ENCODE measurements around the gene NLRP1.

The NLRP1 gene

DNA sequence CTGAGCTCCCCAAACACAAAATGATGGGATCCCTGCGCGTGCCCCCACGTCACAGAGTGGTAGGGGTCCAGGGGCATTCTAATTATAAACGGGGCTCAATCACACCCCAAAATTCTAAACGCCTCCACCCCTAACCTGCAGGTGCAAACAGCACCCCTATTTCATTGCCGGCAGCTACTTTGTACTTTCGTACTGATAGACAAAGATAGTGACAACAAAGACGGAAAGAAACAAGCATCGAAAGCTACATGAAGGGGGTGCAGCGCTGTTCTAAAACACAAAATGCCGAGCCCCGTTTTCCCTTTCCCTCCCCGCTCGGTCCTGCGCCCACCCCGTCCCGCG is 84.1 kb downstream of the NLRP1 start:
- DNase-seq (ENCODE audit: low read depth in 1 of 2, low spot score in 1 of 2), result no peak
- no peak overlapping the region for H3K4me3 ChIP-seq (replicated peaks; ENCODE audit: insufficient read depth, low read length)
- no peaks in the 10 kb centered on the region for H3K27me3 ChIP-seq (ENCODE audit: insufficient read depth, poor library complexity, severe bottlenecking)
- H3K27ac ChIP-seq (replicated peaks), result no peak overlapping the region
- TF ChIP-seq, protein P1, sequence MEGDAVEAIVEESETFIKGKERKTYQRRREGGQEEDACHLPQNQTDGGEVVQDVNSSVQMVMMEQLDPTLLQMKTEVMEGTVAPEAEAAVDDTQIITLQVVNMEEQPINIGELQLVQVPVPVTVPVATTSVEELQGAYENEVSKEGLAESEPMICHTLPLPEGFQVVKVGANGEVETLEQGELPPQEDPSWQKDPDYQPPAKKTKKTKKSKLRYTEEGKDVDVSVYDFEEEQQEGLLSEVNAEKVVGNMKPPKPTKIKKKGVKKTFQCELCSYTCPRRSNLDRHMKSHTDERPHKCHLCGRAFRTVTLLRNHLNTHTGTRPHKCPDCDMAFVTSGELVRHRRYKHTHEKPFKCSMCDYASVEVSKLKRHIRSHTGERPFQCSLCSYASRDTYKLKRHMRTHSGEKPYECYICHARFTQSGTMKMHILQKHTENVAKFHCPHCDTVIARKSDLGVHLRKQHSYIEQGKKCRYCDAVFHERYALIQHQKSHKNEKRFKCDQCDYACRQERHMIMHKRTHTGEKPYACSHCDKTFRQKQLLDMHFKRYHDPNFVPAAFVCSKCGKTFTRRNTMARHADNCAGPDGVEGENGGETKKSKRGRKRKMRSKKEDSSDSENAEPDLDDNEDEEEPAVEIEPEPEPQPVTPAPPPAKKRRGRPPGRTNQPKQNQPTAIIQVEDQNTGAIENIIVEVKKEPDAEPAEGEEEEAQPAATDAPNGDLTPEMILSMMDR (IDR thresholded peaks at IDR 0.05; ENCODE audit: insufficient read depth, low read length), result no peak
- TF ChIP-seq SPI1 (IDR thresholded peaks at IDR 0.05; ENCODE audit: borderline replicate concordance, low read depth) (no peak), POLR2AphosphoS5 (IDR thresholded peaks at IDR 0.05; ENCODE audit: low read depth) (no peak), GABPA (IDR thresholded peaks at IDR 0.05; ENCODE audit: low read depth) (no peak)
- TF ChIP-seq, protein P2, sequence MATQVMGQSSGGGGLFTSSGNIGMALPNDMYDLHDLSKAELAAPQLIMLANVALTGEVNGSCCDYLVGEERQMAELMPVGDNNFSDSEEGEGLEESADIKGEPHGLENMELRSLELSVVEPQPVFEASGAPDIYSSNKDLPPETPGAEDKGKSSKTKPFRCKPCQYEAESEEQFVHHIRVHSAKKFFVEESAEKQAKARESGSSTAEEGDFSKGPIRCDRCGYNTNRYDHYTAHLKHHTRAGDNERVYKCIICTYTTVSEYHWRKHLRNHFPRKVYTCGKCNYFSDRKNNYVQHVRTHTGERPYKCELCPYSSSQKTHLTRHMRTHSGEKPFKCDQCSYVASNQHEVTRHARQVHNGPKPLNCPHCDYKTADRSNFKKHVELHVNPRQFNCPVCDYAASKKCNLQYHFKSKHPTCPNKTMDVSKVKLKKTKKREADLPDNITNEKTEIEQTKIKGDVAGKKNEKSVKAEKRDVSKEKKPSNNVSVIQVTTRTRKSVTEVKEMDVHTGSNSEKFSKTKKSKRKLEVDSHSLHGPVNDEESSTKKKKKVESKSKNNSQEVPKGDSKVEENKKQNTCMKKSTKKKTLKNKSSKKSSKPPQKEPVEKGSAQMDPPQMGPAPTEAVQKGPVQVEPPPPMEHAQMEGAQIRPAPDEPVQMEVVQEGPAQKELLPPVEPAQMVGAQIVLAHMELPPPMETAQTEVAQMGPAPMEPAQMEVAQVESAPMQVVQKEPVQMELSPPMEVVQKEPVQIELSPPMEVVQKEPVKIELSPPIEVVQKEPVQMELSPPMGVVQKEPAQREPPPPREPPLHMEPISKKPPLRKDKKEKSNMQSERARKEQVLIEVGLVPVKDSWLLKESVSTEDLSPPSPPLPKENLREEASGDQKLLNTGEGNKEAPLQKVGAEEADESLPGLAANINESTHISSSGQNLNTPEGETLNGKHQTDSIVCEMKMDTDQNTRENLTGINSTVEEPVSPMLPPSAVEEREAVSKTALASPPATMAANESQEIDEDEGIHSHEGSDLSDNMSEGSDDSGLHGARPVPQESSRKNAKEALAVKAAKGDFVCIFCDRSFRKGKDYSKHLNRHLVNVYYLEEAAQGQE (IDR thresholded peaks at IDR 0.05; ENCODE audit: insufficient replicate concordance, low read depth), result no peak

DNA sequence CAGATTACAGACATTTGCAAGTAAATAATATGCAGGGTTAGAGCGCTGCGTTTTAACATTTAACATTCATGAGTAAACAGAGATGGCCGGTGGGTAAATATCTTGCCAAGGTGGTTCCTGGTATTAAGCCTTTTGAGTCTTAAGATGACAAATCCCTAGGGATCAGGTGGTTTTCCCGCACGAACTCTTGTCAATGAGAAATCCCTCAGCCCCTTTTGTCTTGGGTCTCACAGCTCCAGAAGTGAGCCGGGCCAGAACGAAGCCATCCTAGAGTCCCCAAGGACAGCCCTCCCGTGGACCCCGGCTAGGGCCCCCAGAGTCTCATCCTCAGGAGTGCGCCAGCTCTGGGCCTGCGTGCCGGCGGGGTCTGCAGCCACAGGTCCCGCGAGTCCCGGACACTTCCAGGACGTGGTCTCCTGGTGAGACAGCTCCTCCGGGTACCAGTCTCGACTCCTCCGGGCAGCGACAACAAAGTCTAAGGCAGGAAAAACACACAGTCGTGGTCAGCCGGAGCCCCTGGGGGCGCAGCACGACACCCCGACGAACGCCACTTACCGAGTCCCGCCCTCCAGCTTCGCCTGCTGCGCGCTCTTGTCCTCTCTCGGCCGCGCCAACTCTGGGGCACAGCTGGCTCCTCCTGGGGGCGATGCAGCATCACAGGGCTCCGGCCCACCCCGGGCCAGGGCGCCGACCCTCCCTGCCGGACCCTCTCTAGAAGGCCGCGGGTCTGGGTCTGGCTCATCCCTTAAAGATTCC is 84.7 kb downstream of the NLRP1 start:
- TF ChIP-seq POLR2AphosphoS5 (IDR thresholded peaks at IDR 0.05; ENCODE audit: low read depth) (no peak), SPI1 (IDR thresholded peaks at IDR 0.05; ENCODE audit: borderline replicate concordance, low read depth) (no peak), GABPA (IDR thresholded peaks at IDR 0.05; ENCODE audit: low read depth) (no peak)
- TF ChIP-seq, protein P1 (IDR thresholded peaks at IDR 0.05; ENCODE audit: insufficient read depth, low read length), result no peak
- TF ChIP-seq, protein P2 (IDR thresholded peaks at IDR 0.05; ENCODE audit: insufficient replicate concordance, low read depth), result no peak
- no peak for DNase-seq (ENCODE audit: low read depth in 1 of 2, low spot score in 1 of 2)
- no peak overlapping the region for H3K4me3 ChIP-seq (replicated peaks; ENCODE audit: insufficient read depth, low read length)
- H3K27ac ChIP-seq (replicated peaks), result no peak overlapping the region
- no peaks in the 10 kb centered on the region for H3K27me3 ChIP-seq (ENCODE audit: insufficient read depth, poor library complexity, severe bottlenecking)

DNA sequence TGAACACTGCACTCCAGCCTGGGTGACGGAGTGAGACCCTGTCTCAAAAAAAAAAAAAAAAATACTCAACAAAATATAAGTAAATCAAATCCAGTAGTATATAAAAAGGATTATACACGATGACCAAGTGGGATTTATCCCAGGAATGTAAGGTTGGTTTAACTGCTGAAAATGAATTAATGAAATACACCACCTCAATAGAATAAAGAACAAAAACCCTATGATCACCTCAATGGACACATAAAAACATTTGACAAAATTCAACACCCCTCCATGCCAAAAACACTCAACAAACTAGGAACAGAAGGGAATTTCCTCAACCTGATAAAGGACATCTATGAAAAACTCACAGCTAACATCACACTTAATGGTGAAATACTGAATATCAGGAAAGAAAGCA is 91.3 kb downstream of the NLRP1 start:
- Histone ChIP-seq H3K4me3 (replicated peaks; ENCODE audit: insufficient read depth, low read length) (no peak overlapping the region), H3K27me3 (ENCODE audit: insufficient read depth, poor library complexity, severe bottlenecking) (no peaks in the 10 kb centered on the region), H3K27ac (replicated peaks) (no peak overlapping the region)
- TF ChIP-seq, protein P1 (IDR thresholded peaks at IDR 0.05; ENCODE audit: insufficient read depth, low read length), result no peak
- TF ChIP-seq POLR2AphosphoS5 (IDR thresholded peaks at IDR 0.05; ENCODE audit: low read depth) (no peak), GABPA (IDR thresholded peaks at IDR 0.05; ENCODE audit: low read depth) (no peak), SPI1 (IDR thresholded peaks at IDR 0.05; ENCODE audit: borderline replicate concordance, low read depth) (no peak)
- TF ChIP-seq, protein P2 (IDR thresholded peaks at IDR 0.05; ENCODE audit: insufficient replicate concordance, low read depth), result no peak
- no peak for DNase-seq (ENCODE audit: low read depth in 1 of 2, low spot score in 1 of 2)

Measured in HL-60 (cell line).